Pons (tissue), 1 donor: ENCODE data around the gene HTR4.
"Not testable (repeated sequence)": the region's sequence is repeated elsewhere in the genome, so short reads cannot be mapped to it uniquely, and the experiment has no call there.

Source experiments
- DNase-seq: peaks from one replicate; pipeline ENCODE4 v3.0.0-alpha.2; 2016; ENCODE audit warnings: low spot score

HTR4 gene

GRCh38 chr5:148476302-148476701, 178.0 kb downstream of the HTR4 start:
- no peak for DNase-seq

GRCh38 chr5:148474025-148474511, 180.3 kb downstream of the HTR4 start:
- no peak for DNase-seq

GRCh38 chr5:148471379-148471778, 182.9 kb downstream of the HTR4 start:
- no peak for DNase-seq

- peak; percentile 87 for DNase-seq
Measured at GRCh38 chr5:148469501-148469935, 184.8 kb downstream of the HTR4 start.

- not testable (repeated sequence) for DNase-seq
Measured at GRCh38 chr5:148468746-148469145, 185.6 kb downstream of the HTR4 start.

- no peak for DNase-seq
Measured at GRCh38 chr5:148467958-148468357, 186.4 kb downstream of the HTR4 start.

- DNase-seq, result peak; percentile 17
Measured at GRCh38 chr5:148466236-148466580, 188.1 kb downstream of the HTR4 start.

- peak; percentile 42 for DNase-seq
Measured at GRCh38 chr5:148465381-148466235, 188.7 kb downstream of the HTR4 start.

GRCh38 chr5:148459669-148460068, 194.7 kb downstream of the HTR4 start:
- no peak for DNase-seq

GRCh38 chr5:148458036-148458888, 196.1 kb downstream of the HTR4 start:
- no peak for DNase-seq

GRCh38 chr5:148457183-148457620, 197.1 kb downstream of the HTR4 start:
- no peak for DNase-seq

GRCh38 chr5:148455185-148455584, 199.1 kb downstream of the HTR4 start:
- no peak for DNase-seq

GRCh38 chr5:148454576-148454975, 199.8 kb downstream of the HTR4 start:
- no peak for DNase-seq

GRCh38 chr5:148452499-148453193, 201.7 kb downstream of the HTR4 start:
- DNase-seq, result no peak

GRCh38 chr5:148446611-148447010, 207.7 kb downstream of the HTR4 start:
- no peak for DNase-seq

- no peak for DNase-seq
Measured at GRCh38 chr5:148445578-148445977, 208.7 kb downstream of the HTR4 start.

GRCh38 chr5:148443998-148444397, 210.3 kb downstream of the HTR4 start:
- peak; percentile 89 for DNase-seq

- DNase-seq, result no peak
Measured at GRCh38 chr5:148443241-148443640, 211.1 kb downstream of the HTR4 start.

- DNase-seq, result no peak
Measured at GRCh38 chr5:148438933-148439332, 215.4 kb downstream of the HTR4 start.

- no peak for DNase-seq
Measured at GRCh38 chr5:148437249-148437648, 217.1 kb downstream of the HTR4 start.

- no peak for DNase-seq
Measured at GRCh38 chr5:148436029-148436428, 218.3 kb downstream of the HTR4 start.

GRCh38 chr5:148433826-148434225, 220.5 kb downstream of the HTR4 start:
- no peak for DNase-seq
